ENCODE measurements around the gene GPR157. TPM values are rescaled to one million over a fixed set of nuclear protein-coding genes. Genes with fewer than 3 reads are reported as not detected.
"Not testable (repeated sequence)": the region's sequence is repeated elsewhere in the genome, so short reads cannot be mapped to it uniquely, and the experiment has no call there.

Gene GPR157
- total RNA-seq, 1 experiment from 2014 or later: 7.9 TPM

DNA sequence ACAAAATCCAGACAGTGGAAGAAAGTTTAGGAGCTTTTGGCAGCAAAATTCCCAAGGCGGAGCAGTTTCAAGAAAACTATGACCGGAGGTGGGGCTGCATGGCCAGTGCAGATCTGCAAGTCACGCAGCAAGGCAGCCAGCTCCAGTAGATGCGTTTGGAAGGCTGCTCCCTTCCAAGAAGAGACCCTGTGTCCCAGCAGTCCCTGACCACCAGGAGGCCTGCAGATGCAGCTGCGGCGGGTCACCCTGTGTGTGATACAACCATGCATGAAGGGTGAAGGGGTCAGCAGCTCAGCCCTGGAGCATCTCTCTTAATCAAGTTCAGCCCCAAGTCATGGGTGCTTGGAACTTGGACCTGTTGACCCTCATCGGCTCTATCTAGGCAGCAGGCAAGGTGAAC, 29.3 kb downstream of the GPR157 start:
- ChIA-PET CTCF (no interaction called here), POLR2A (ENCODE audit: unreplicated experiment) (no interaction called here)
- no peak overlapping the region for H3K4me2 ChIP-seq (ENCODE audit: low read length)
- H3K79me2 ChIP-seq (ENCODE audit: low read length): no peaks in the 10 kb centered on the region
- H3K9ac ChIP-seq (ENCODE audit: low read length): no peak overlapping the region
- ATAC-seq (no peak), DNase-seq (no peak)
- H3K4me3 ChIP-seq (ENCODE audit: low read length): no peak overlapping the region
- no peak overlapping the region for H3K27ac ChIP-seq (ENCODE audit: low read length)
- H3K4me1 ChIP-seq (ENCODE audit: insufficient read depth, low read length): no peaks in the 10 kb centered on the region
- no peaks in the 10 kb centered on the region for H3F3A ChIP-seq (ENCODE audit: low read length, unreplicated experiment)
- H3K27me3 ChIP-seq (ENCODE audit: low read length): no peaks in the 10 kb centered on the region
- no peak overlapping the region for H2AFZ ChIP-seq (ENCODE audit: low read length)
- H3K9me3 ChIP-seq (ENCODE audit: low read length): no peaks in the 10 kb centered on the region
- no TSS peak for BruUV-seq (replicated peaks)
- no peaks in the 10 kb centered on the region for H3K9me2 ChIP-seq (replicated peaks; ENCODE audit: low read length)
- intact Hi-C loops (cut with micrococcal nuclease): no loop called here
- no peaks in the 10 kb centered on the region for H4K20me1 ChIP-seq (ENCODE audit: low read length)
- TF ChIP-seq EZH2 (IDR thresholded peaks at IDR 0.05; ENCODE audit: low read length, unreplicated experiment) (no peak), EZH2phosphoT487 (IDR thresholded peaks at IDR 0.05; ENCODE audit: borderline replicate concordance, low read length) (no peak)
- TF ChIP-seq, protein P1, sequence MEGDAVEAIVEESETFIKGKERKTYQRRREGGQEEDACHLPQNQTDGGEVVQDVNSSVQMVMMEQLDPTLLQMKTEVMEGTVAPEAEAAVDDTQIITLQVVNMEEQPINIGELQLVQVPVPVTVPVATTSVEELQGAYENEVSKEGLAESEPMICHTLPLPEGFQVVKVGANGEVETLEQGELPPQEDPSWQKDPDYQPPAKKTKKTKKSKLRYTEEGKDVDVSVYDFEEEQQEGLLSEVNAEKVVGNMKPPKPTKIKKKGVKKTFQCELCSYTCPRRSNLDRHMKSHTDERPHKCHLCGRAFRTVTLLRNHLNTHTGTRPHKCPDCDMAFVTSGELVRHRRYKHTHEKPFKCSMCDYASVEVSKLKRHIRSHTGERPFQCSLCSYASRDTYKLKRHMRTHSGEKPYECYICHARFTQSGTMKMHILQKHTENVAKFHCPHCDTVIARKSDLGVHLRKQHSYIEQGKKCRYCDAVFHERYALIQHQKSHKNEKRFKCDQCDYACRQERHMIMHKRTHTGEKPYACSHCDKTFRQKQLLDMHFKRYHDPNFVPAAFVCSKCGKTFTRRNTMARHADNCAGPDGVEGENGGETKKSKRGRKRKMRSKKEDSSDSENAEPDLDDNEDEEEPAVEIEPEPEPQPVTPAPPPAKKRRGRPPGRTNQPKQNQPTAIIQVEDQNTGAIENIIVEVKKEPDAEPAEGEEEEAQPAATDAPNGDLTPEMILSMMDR (conservative IDR thresholded peaks at IDR 0.05; ENCODE audit: low read depth, low read length): no peak
- no peaks in the 10 kb centered on the region for H3K36me3 ChIP-seq (ENCODE audit: low read depth, low read length)

DNA sequence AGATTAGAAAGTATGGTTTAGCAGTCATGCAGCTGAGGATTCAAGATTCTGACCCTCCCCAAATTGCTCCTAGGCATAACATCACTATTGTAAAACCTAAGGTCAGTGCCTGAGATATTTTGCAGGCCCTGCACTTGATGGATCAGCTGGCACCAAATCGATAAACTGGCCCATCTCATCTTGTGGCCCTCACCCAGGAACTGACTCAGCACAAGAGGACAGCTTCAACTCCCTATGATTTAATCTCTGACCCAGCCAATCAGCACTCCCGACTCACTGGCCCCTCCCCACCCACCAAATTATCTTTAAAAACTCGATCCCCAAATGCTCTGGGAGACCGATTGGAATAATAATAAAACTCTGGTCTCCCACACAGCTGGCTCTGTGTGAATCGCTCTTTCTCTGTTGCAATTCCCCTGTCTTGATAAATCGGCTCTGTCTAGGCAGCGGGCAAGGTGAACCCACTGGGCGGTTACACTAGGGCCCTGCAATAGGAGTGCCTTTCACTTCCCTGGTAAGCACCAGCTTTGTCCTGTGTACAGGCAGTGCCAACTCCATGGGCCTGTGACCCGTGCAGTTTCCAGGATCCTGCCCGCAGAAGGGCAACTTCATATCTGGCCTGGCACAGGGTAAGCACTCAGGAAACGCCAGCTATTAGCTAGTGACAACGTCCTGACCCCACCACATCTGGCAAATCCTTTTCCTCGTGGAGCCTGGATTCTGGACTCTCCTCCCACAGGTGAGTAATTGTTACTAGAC, 30.8 kb downstream of the GPR157 start:
- CTCF ChIA-PET: no interaction called here
- Histone ChIP-seq H2AFZ (ENCODE audit: low read length) (no peak overlapping the region), H3K4me3 (ENCODE audit: low read length) (no peak overlapping the region), H3F3A (ENCODE audit: low read length, unreplicated experiment) (no peaks in the 10 kb centered on the region), H3K36me3 (ENCODE audit: low read depth, low read length) (no peaks in the 10 kb centered on the region), H3K27me3 (ENCODE audit: low read length) (0 out of 2 replicates have a peak, but pooled peaks cover 2% of the 10 kb centered on the region), H3K9ac (ENCODE audit: low read length) (no peak overlapping the region), H3K4me2 (ENCODE audit: low read length) (no peak overlapping the region), H3K9me2 (replicated peaks; ENCODE audit: low read length) (no peaks in the 10 kb centered on the region), H3K9me3 (ENCODE audit: low read length) (no peaks in the 10 kb centered on the region), H3K79me2 (ENCODE audit: low read length) (no peaks in the 10 kb centered on the region), H3K4me1 (ENCODE audit: insufficient read depth, low read length) (no peaks in the 10 kb centered on the region), H3K27ac (ENCODE audit: low read length) (no peak overlapping the region), H4K20me1 (ENCODE audit: low read length) (no peaks in the 10 kb centered on the region)
- no TSS peak for BruUV-seq (replicated peaks)
- ATAC-seq (no peak), DNase-seq (no peak)
- intact Hi-C loops (cut with micrococcal nuclease): no loop called here
- TF ChIP-seq, protein P1 (conservative IDR thresholded peaks at IDR 0.05; ENCODE audit: low read depth, low read length): no peak
- TF ChIP-seq EZH2 (IDR thresholded peaks at IDR 0.05; ENCODE audit: low read length, unreplicated experiment) (no peak), EZH2phosphoT487 (IDR thresholded peaks at IDR 0.05; ENCODE audit: borderline replicate concordance, low read length) (no peak)
- POLR2A ChIA-PET (ENCODE audit: unreplicated experiment): no interaction called here

DNA sequence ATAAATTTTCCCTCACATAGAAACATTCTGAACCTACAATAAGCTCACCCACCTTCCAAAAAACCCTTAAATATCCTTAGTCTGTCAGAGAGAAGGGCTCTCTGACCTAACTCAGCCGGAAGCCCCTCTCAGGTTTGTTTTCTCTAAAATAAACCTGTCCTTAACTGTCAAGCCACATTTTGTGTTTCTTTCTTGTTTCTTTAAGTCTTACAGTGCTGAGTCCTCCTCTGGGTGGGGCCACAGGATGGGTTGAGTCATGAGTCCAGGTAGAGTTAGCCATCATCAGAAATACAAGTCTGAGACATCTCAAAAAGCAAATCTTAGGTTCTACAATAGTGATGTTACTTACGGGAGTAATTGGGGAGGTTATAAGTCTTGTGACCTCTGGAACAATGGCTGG, 33.1 kb downstream of the GPR157 start:
- Histone ChIP-seq H3K27me3 (ENCODE audit: low read length) (peaks cover 24% of the 10 kb centered on the region), H3F3A (ENCODE audit: low read length, unreplicated experiment) (no peaks in the 10 kb centered on the region), H3K9me2 (replicated peaks; ENCODE audit: low read length) (no peaks in the 10 kb centered on the region), H3K4me2 (ENCODE audit: low read length) (no peak overlapping the region), H3K27ac (ENCODE audit: low read length) (no peak overlapping the region), H3K9me3 (ENCODE audit: low read length) (no peaks in the 10 kb centered on the region), H3K9ac (ENCODE audit: low read length) (no peak overlapping the region), H3K36me3 (ENCODE audit: low read depth, low read length) (no peaks in the 10 kb centered on the region), H3K4me3 (ENCODE audit: low read length) (no peak overlapping the region), H4K20me1 (ENCODE audit: low read length) (no peaks in the 10 kb centered on the region), H3K79me2 (ENCODE audit: low read length) (no peaks in the 10 kb centered on the region), H2AFZ (ENCODE audit: low read length) (no peak overlapping the region), H3K4me1 (ENCODE audit: insufficient read depth, low read length) (no peaks in the 10 kb centered on the region)
- POLR2A ChIA-PET (ENCODE audit: unreplicated experiment): no interaction called here
- intact Hi-C loops (cut with micrococcal nuclease): no loop called here
- no peak for ATAC-seq
- TF ChIP-seq EZH2phosphoT487 (IDR thresholded peaks at IDR 0.05; ENCODE audit: borderline replicate concordance, low read length): no peak
- TF ChIP-seq, protein P1 (conservative IDR thresholded peaks at IDR 0.05; ENCODE audit: low read depth, low read length): no peak
- TF ChIP-seq EZH2 (IDR thresholded peaks at IDR 0.05; ENCODE audit: low read length, unreplicated experiment): no peak
- BruUV-seq (replicated peaks): no TSS peak
- no peak for DNase-seq
- CTCF ChIA-PET: no interaction called here

DNA sequence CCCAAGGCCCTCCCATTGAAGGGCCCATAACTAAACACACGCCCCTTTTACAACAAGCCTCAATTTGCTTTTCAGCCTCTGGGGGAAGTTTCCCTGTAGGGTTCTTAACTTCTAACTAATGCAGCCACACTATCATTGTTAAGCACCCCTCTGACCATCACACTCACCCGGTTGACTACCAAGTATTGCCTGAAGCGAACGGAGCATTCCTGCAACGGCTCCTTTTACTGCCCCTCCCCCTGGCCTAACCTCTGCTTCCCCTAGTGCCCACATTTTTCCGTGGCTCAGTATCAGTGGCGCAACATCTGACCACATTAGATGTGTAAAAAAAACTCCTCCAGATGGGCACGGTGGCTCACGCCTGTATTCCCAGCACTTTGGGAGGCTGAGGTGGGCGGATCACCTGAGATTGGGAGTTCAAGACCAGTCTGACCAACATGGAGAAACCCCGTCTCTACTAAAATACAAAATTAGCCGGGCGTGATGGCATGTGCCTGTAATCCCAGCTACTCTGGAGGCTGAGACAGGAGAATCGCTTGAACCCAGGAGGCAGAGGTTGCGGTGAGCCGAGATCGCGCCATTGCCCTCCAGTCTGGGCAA, 34.8 kb downstream of the GPR157 start:
- DNase-seq; H3K4me2 ChIP-seq (ENCODE audit: low read length); H3K79me2 ChIP-seq (ENCODE audit: low read length); H3K9me2 ChIP-seq (replicated peaks; ENCODE audit: low read length); H3K4me3 ChIP-seq (ENCODE audit: low read length); H3K9ac ChIP-seq (ENCODE audit: low read length); H3K27ac ChIP-seq (ENCODE audit: low read length); BruUV-seq (replicated peaks); intact Hi-C loops (cut with micrococcal nuclease); ATAC-seq; H4K20me1 ChIP-seq (ENCODE audit: low read length); POLR2A ChIA-PET (ENCODE audit: unreplicated experiment); CTCF ChIA-PET; H2AFZ ChIP-seq (ENCODE audit: low read length); H3F3A ChIP-seq (ENCODE audit: low read length, unreplicated experiment); H3K36me3 ChIP-seq (ENCODE audit: low read depth, low read length); H3K9me3 ChIP-seq (ENCODE audit: low read length); H3K4me1 ChIP-seq (ENCODE audit: insufficient read depth, low read length): not testable (repeated sequence)
- peaks cover 25% of the 10 kb centered on the region for H3K27me3 ChIP-seq (ENCODE audit: low read length)
